HL-60/S4 treated with retinoic acid at 250 ng/mL for 4 days and 3 days (cell line): Measurements from ENCODE around the gene PARD3.

Experiments
- in situ Hi-C: fragments of 300-500 bp; cut with MboI; formaldehyde crosslinking; loops from 2 replicates; pipeline ENCODE4 v1.7.0; 2022; ENCODE audit warnings: low sequenced_read_pairs

Gene PARD3

DNA sequence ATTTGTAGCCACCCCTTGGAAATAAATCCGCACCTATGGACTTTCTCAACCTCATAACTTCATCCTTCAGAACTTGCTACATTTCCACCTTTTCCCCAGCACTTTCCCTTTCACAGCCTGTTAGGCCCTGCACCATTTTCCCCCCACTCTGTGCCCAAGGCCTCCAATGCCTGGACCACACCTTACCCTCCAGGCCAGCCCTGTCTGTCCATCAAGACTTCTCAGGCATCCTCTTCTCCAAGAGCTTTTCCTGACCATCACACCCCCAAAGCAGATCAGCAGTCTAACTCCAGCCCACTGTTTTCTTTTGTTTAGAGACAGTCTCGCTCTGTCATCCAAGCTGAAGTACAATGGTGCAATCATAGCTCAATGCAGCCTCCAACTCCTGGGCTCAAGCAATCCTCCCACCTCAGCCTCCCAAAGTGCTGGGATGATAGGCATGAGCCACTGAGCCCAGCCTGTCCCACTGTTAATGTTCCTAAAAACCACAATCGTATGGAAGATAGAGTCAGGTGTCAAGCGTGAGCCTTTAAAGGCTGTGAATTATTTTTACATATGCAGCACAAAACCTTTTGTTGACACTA, 116.8 kb downstream of the PARD3 start:
- in situ Hi-C loops = no loop called here

GRCh38 chr10:34697351-34698247, 117.5 kb downstream of the PARD3 start:
- in situ Hi-C loops = no loop called here

GRCh38 chr10:34696423-34696822, 118.7 kb downstream of the PARD3 start:
- in situ Hi-C loops = no loop called here

GRCh38 chr10:34690383-34691049, 124.6 kb downstream of the PARD3 start:
- in situ Hi-C loops = no loop called here

DNA sequence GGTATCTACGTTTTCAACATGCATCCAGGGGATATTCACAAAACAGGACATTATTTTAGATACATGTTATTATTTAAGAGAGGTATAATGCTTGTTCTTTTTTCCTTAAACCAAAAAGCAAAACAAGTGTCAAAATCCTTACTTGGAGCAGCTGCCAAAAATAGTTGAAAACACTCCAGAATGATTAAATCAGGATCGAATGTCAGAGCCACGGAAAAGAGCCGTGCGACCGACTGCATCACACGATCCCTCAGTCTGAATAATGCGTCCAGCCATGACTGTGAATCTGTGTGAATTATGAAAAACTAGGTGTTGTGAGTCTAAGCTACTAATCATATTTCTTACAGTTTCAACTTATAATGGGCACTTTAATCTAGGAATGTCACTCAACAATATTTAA, 126.0 kb downstream of the PARD3 start:
- in situ Hi-C loops = no loop called here

GRCh38 chr10:34687434-34688210, 127.5 kb downstream of the PARD3 start:
- in situ Hi-C loops = no loop called here

- in situ Hi-C loops = no loop called here
Measured at GRCh38 chr10:34682580-34682979, 132.5 kb downstream of the PARD3 start.

DNA sequence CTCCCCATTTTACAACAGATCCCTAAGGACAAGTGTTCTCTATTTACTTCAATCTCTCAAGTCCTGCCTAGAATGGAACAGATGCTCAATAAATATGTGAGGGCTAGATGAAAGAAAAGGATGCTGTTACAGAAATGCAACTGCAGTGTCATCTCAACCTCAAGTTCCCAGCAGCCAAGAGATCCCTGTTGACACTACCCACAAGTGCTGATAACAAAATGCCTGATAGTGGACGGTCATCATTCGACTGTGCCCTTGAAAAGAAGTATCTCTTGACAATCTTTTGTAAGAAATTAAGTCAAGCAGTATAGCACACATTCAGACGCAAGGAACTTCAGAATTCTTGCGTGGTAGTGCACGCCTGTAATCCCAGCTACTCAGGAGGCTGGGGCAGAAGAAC, 133.2 kb downstream of the PARD3 start:
- in situ Hi-C loops = no loop called here

GRCh38 chr10:34679177-34679576, 135.9 kb downstream of the PARD3 start:
- in situ Hi-C loops = no loop called here

DNA sequence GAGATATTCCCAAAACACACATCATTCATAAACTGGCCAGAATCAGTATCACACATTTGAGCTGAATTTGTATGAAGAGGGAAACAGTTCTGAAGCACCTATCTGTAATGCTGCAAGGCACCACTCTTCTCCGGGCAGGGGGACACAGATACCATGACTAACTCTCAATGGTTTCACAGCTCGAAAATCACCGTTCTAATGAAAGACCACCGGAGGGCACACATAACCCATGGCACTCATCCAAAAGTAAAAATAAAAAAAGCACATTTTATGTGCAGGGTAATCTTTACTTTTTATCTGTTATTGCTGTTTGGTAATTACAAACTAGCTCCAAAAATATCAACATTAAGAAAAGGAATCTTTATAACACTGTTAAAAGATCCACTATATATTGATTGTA, 137.5 kb downstream of the PARD3 start:
- in situ Hi-C loops = no loop called here

DNA sequence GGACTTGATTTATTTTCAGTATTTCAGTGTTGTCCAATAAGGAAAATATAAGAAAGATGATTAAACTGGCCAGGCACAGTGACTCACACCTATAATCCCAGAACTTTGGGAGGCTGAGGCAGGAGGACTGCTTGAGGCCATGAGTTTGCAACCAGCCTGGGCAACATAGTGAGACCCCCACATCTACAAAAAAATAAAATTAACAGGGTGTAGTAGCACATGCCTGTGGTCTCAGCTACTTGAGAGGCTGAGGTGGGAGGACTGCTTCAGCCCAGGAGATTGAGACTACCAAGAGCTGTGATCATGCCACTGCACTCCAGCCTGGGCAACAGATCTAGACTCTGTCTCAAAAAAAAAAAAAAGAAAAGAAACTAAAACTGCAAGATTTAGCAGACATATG, 138.0 kb downstream of the PARD3 start:
- in situ Hi-C loops = no loop called here

GRCh38 chr10:34674176-34674575, 140.9 kb downstream of the PARD3 start:
- in situ Hi-C loops = loop anchor here (25.0 kb wide), 1 partner anchor 538 kb away; no protein-coding TSS in a partner anchor

DNA sequence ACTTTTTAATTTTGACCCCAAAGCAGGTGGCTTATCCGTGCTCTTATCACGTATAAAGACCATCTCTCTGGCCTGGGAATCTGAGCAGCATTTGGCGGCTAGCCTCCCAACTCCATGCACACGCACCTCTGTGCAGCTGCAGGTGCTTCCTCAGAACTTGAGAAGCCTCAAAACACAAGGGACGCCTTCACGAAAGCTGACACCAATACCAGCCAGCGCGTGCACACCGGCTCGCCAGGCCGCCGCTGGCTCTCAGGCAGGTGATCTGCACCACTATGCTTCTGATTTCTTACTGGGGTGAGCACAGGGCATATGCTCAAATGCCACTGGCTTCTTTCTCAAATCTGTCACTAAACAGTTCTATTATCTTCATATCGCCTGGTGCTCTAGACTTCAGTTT, 145.0 kb downstream of the PARD3 start:
- in situ Hi-C loops = loop anchor here (25.0 kb wide), 1 partner anchor 542 kb away; no protein-coding TSS in a partner anchor

DNA sequence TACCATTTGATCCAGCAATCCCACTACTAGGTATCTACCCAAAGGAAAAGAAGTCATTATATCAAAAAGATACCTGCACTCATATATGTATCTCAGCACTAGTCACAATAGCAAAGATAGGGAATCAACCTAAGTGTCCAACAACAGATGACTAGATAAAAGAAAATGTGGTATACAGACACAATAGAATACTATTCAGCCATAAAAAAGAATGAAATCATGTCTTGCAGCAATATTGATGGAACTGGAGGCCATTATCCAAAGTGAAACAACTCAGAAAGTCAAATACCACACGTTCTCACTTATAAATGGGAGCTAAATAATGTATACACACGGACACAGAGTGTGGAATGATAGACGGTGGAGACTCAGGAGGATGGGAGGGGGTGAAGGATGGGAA, 146.0 kb downstream of the PARD3 start:
- in situ Hi-C loops = loop anchor here (25.0 kb wide), 1 partner anchor 543 kb away; no protein-coding TSS in a partner anchor

GRCh38 chr10:34667177-34667576, 147.9 kb downstream of the PARD3 start:
- in situ Hi-C loops = loop anchor here (25.0 kb wide), 1 partner anchor 545 kb away; no protein-coding TSS in a partner anchor

GRCh38 chr10:34666008-34666704, 148.9 kb downstream of the PARD3 start:
- in situ Hi-C loops = loop anchor here (25.0 kb wide), 1 partner anchor 546 kb away; no protein-coding TSS in a partner anchor

DNA sequence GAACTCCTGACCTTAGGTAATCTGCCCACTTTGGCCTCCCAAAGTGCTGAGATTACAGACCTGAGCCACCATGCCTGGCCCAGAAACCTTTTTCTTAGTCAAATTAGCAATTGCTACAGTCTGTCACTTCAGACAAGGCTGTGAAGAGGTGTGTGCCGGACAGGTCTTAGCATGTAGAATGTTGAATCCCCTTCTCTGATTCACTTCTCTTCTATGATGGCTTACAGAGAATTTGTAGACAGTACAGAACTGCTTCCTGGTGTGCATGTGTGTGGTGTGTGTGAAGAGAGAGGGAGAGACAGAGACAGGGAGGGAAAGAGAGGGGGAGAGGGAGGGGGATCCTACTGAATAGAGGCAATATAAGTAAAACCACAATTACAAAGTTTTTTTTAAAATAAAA, 150.4 kb downstream of the PARD3 start:
- in situ Hi-C loops = loop anchor here (25.0 kb wide), 1 partner anchor 548 kb away; no protein-coding TSS in a partner anchor

GRCh38 chr10:34661580-34661979, 153.5 kb downstream of the PARD3 start:
- in situ Hi-C loops = loop anchor here (25.0 kb wide), 1 partner anchor 551 kb away; no protein-coding TSS in a partner anchor

GRCh38 chr10:34658934-34659333, 156.2 kb downstream of the PARD3 start:
- in situ Hi-C loops = loop anchor here (25.0 kb wide), 1 partner anchor 553 kb away; no protein-coding TSS in a partner anchor

DNA sequence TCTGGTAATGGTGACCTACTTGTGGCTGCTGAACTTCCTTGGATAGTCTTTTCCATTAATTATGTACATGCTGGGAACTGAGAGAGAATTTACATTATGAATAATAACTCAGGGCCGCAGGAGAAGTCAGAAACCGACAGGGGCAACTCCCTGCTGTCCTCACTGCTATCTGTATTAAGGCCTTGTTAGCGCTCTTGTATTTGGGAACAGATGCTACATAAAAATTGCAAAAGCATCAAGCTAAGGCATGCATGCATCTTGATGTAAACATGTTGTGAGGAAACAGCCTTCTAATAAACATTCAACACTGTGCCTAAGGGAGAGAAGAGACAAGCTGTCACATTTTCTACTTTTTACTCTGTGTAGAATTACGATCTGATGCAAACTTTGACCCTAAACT, 158.4 kb downstream of the PARD3 start:
- in situ Hi-C loops = loop anchor here (25.0 kb wide), 1 partner anchor 556 kb away; no protein-coding TSS in a partner anchor
